Measurements from ENCODE around the gene NECAP2.
"Not testable (repeated sequence)": the region's sequence is repeated elsewhere in the genome, so short reads cannot be mapped to it uniquely, and the experiment has no call there.

The NECAP2 gene

DNA sequence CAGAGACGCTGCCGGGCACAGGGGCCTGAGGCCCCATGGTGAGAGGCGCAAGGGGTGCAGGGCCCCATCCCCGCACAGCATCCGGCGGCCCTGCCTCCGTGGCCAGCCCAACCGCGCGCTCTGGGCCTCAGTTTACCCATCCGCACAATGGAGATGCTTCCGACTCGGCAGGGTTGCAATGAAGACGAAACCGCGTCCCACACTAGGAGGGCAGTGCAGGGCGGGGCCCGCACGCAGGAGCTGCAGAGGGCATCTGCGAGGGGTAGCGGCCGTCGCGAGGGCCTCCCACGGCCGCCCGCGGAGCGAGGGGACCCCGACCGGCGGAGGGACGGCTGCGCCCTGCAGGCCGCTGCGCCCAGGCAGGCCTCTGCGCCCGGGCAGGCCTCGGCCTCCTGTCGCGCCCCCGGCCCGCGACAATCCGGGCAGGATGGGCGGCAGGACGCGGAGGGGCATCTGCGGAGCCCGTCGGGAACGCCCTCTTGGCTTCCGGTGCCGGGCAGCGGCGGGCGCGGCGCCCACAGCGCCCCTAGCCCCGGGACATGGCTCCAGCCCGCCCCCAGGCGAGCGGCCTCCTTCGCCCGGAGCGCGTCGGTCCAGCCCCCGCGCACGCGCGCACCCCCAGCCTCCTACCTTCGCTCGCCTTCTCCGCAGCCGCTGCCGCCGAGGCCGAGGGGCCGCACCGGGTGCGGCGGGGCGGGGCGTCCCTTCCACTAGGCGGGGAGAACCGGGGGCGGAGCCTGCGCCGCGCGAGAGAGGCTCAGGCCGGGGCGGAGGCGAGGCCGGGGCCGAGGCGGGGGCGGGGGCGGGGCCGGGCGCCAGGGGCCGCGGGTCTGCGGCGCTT lies 58.3 kb downstream of the NECAP2 start:
- DNase-seq = peak; percentile 89

DNA sequence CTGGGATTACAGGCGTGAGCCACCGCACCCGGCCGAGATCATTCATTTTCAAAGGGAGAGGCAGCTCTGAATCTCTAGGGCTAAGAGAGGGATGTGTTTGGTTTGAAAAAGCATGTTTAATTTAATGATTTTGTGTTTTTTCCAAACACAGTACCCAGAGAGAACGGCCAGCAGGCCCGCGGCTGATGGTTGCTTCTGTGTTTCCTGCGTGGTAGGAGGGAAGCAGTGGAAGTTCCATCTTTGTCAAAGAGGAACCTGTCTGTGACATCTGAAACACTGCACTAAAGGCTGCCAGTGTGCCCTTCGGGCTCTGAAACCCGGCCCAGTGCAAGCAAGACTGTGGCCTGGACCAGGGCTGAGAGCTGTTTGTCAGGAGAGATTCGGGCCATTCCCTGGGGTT lies 59.9 kb downstream of the NECAP2 start:
- DNase-seq = not testable (repeated sequence)

DNA sequence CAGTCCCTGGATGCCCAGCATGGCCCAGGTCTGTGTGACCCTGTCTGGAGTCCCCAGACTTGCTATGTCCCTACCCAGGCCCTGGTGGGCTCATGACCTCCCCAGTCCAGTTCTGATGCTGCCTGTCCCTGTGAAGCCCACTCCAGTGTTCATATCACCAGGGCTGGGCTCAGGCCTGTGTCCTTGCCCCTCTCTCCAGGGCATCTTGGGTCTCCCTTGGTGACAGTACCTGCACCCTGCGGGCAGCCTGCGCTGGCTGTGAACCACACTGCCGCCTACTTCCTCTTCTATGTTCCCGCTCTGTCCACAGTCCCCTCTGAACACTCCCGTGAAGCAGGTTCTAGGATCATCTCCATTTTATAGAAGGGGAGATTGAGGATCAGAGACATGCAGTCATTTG lies 60.5 kb downstream of the NECAP2 start:
- DNase-seq = not testable (repeated sequence)

DNA sequence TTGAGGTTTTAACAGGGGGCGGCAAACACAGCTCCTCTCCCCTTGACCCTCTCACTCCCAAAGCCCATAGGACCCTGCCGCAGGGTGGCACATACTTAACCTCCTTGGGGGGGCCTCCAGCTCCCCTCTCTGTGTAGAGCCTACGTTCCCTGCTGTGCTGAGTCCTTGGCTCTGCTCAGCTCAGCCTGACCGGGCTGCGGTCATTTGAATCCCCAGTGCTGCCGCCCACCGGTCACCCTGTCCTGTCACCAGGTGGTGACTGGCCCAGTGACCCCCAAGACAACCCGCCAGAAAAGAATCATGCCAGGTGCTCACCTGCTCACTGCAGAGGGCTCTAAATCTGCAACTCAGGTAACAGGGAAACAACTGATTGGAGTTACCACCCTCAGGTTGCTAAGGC lies 60.9 kb downstream of the NECAP2 start:
- DNase-seq = not testable (repeated sequence)

DNA sequence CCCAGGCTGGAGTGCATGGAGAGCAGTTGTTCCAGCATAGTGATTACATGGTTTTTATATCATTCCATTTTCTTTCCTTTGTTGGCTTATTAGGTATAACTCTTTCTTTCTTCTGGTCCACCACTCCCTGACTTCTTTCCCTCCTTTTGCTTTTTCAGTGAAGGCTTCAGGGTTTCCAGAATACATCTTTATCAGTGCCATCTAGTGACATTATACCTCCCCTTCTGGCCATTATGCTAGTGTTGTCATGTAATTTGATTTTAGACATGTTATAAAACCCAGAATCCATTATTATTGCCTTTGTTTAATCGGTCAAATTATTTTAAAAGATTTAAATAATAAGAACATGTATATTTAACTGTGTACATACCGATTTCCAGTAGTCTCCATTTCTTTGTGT lies 63.0 kb downstream of the NECAP2 start:
- DNase-seq = no peak

DNA sequence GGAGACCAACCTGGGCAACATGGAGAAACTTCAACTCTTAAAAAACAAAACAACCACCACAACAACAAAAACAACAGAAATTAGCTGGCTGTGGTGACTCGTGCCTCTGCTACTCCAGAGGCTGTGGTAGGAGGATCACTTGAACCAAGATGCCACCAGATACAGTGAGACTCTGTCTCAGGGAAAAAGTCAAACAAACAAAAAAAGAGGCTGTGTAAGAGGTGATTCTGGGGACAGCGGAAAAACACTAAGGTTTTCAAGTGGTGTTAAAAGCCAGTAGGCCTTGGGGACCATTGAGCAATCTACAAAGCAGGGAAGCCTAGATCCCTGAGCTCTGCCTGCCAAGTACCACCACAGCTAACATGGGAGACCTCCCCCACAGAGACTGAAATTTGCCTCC lies 65.3 kb downstream of the NECAP2 start:
- not testable (repeated sequence) for DNase-seq

DNA sequence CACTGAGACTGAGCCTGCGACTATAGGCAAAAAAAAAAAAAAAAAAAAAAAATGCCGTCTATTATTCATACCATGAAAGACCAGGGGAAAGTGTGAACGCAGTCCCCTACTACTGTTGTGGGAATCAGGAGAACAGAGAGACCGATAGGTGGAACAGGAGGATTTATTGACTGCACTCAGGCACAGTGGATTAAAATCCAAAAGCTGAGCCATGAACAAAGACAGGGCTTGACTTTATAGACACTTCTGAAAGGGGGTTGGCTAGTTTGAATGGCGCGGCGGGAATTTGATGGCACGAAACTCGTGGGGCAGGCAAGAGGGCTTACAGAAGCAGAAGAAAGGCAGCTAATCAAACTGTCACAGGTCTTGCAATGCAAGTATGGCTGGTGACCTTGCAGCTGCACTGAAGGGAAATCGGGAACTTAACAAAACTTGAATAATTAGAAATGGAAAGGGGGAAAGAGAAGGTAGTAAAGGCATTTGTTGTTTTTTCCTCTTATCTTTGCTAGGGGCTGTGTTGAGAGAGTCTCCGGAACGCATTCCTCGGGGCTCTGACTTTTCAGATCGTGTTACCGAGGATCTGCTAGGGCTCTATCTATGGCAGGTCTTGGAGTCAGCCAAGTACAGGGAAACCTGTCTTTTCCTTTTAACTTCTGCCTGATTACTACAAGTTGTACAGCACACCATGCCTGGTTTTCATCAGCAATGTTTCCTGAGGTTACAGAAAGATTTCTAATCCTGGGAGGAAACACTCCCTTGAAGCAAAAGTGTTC lies 66.0 kb downstream of the NECAP2 start:
- DNase-seq = not testable (repeated sequence)

DNA sequence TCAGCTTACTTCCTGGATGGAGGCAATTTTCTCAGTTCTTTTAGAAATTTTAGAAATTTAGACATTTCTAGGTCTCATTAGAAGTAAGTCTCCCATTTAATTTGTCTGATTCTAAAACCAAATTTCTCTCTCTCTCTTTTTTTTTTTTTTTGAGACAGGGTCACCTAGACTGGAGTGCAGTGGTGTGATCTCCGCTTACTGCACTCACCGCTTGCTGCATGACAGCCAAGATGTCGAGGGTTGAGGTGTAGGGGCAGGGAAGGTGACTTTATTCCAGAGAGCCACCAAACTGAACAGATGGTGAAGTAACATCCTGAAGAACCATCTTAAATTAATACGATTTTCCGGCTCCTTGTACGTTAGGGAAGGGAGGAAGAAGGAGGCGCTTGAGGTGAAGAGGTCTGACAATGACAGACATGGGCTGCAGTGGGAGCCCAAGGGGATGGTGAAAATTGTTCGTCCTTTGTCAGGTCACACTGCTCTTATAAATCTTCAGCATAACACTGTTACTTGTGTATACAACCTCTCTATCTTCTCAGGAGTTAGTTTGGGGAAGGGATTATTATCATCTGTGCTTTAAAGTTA lies 68.4 kb downstream of the NECAP2 start:
- peak; percentile 10 for DNase-seq
